HG03354 (cell line): Measurements from ENCODE around the gene CIAPIN1.
"Not testable (repeated sequence)": the region's sequence is repeated elsewhere in the genome, so short reads cannot be mapped to it uniquely, and the experiment has no call there.

Experiments used
- ATAC-seq: cut with Tn5 transposase; IDR thresholded peaks from one replicate; pipeline ENCODE4 v1.9.1; 2021; ENCODE audit warnings: mild to moderate bottlenecking; ENCODE audit not compliant: unreplicated experiment, poor library complexity, severe bottlenecking

The CIAPIN1 gene

DNA sequence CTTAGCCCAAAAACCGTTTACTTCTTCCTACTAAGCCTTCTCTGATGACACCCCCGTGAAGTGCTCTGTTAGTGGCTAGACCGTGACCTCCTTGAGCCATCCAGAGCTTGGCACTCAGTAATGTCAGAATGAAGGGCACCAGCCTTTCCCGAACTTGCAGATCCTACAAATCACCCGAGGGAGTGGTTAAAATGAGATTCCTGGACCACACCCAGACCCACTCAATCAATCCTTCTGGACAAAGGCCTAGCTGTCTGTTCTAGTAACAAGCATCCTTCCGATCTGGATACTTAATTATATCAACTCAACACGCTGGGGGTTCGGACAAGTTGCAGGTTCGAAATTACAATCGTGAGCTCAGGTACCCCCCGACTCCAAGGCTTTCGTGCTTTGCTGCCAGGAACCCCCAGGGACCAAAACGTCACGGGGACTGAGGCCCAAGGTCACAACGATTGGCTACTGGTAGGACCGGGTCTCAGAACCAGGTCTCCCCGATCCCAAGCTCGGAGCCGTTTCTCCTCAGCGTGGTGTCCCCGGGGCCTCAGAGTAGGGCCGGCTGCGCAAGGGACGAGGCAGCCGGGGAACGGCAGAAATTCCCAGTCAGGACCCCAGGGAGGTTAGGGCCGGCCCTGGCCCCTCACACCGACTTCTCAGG, 527 bp downstream of the CIAPIN1 start:
- ATAC-seq: peak; percentile 49

DNA sequence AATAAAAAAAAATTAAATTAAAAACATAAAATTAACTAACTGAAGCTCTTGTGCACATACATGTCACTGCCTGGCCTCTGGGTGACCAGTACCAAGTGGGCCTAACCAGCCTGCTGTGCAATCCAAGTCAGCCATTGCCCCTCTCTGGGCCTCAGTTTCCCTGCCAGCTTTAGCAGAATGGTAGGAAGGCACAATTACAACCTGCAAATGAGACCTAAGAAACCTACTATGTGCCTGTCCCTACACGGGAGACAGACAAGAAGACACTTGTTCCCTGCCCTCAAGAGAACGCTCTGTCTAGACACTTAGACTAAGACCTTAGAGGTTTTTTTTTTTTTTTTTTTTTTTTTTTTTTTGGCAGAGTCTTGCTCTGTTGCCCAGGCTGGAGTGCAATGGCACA, 1.7 kb downstream of the CIAPIN1 start:
- no peak for ATAC-seq

DNA sequence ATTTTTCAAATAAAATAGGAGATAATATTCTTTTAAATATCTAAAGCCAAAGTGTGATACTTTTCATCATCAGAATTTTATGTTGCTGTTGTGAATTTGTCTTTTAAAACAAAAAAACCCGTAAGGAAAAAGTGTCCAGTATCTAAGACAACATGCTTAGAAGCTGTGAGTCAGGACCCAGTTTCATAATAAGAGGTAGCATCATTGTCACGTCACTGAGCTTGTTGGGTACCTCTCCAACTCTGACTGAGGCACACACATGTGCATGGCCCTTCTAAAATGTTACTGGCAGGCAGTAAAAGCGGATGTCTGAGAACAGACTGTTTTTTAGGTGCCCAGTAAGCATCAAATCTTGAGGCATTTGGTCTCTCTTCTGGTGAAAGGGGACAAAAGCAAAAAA, 2.5 kb downstream of the CIAPIN1 start:
- ATAC-seq: no peak

DNA sequence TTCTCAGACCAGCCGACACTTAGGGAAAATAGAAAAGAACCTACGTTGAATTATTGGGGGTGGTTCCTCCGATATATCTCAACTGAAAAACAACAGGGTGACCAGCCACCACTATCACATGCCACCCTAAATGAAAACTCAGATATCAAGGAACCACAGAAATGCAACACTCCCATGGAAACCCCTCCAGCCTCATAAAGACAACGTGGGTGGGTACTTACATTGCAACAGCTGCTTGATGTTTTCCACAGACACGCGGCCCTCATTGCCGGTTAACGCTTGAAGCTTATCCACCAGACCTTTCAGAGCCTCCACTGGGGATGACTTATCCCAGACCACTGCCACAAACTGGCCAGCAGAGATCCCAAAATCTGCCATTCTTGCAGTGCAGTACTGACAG, 6.6 kb downstream of the CIAPIN1 start:
- ATAC-seq: not testable (repeated sequence)

DNA sequence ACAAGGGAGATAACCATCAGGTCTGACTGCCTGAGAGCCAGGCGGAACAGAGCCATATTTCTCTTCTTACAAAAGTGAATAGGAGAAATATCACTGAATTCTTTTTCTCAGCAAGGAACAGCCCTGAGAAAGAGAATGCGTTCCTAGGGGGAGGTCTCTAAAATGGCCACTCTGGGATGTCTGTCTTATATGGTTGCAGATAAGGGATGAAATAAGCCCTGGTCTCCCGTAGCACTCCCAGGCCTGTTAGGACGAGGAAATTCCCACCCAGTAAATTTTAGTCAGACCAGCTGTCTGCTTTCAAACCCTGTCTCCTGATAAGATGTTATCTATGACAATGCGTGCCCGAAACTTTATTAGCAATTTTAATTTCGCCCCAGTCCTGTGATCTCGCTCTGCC, 7.2 kb downstream of the CIAPIN1 start:
- not testable (repeated sequence) for ATAC-seq

DNA sequence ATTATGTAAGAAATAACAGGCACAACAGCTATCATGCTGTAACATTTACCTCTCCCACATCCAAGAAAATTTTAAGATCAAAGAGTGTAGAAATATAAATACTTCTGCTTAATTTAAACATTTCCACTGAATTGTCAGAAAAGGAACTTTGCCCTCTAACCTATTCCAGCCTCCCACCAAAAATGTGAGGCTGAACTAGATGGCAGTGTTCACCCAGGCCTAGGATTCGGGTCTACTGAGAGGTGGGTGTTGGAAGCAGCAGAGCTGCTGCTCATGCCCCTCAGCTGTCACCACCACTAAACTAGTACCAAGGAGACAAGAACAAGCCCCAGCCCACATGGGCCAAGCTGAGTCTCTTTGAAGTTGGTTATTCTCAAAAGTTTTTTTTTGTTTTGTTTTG, 11.3 kb downstream of the CIAPIN1 start:
- no peak for ATAC-seq

DNA sequence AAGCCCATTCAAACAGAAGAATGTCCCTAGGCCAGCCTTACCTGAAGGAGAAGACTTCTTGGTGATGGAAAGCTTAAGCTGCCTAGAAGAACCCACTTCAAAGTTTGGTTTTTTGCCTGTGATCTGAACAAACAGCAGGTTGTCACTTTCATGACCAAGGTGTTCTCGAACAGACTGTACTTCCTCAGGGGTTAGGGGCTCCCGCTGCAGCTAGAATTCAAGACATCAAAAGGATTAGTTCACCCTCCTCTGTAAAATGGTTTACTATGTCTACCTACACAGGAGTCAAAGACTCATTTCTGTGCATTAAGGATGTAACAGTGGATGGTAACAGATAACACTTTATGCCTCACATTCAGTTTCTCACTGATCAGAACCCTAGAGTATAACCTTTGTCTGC, 13.2 kb downstream of the CIAPIN1 start:
- no peak for ATAC-seq

DNA sequence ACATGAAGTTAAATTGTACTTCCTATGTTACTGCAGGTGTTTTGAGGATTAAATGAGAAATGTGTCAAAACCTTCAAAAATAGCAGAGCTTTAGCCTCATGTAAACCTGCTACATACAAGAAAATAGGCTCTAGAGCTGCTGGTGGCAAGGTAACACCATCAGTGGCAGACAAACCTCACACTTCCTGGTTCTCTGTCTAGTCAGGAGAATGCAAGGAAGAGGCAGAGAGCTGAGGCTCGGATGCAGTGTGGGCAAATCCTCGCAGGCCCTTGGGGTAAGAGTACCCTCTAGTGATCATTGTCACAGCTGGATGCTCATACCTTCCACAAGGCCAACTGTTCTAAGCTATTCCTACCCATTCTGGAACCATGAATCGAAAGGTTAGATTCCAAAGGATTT, 14.2 kb downstream of the CIAPIN1 start:
- ATAC-seq: no peak

DNA sequence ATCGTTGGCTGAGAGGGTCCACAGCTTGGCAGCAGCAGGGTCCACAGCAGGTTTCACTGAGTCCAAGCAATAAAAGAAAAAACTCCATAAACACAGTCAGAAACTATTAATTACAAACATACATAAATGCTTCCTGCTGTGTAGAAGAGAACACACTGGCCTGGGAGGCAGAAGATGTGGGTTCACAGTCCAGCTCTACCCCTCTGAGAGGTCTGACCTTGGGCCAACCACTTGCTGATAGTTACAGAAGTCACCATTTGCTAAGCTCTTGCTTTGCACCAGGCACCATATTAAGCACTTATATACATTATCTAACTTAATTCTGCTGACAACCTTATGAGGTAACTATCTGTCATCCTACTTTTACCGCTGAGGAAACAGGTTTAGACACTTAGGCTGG, 14.7 kb downstream of the CIAPIN1 start:
- ATAC-seq: no peak

DNA sequence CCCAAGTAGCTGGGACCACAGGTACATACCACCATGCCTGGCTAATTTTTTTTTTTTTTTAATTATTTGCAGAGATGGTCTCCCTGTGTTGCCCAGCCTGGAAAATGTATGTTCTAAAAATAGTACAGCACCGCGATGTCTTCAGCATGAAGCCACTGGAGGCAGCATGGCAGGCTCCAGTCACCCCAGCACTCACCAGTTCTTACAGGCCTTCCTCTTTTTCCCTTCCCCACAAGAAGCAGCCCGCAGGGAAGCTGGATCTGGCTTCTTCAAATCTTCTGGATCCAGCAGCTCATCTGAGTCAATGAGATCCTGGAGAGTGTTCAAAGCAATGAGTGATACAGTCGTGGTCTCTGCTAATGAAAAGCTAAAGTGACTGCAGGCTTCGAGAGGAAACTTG, 16.2 kb downstream of the CIAPIN1 start:
- no peak for ATAC-seq

DNA sequence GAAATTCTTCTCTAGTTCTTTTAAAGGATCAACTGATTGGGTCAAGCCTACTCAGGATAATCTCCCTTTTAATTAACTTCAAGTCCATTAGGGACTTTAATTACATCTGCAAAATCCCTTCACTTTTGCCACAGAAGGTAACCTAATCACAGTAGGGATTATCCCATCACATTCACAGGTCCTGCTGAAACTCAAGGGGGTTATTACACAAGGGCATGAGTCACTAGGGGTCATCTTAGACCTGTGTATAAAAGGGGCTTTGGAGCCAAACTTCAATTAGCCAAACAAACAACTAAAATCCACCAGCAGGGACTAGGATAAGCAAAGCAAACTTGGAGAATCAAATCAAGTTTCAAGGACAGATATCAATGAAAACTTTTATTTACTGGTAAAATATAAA, 19.4 kb downstream of the CIAPIN1 start:
- no peak for ATAC-seq

DNA sequence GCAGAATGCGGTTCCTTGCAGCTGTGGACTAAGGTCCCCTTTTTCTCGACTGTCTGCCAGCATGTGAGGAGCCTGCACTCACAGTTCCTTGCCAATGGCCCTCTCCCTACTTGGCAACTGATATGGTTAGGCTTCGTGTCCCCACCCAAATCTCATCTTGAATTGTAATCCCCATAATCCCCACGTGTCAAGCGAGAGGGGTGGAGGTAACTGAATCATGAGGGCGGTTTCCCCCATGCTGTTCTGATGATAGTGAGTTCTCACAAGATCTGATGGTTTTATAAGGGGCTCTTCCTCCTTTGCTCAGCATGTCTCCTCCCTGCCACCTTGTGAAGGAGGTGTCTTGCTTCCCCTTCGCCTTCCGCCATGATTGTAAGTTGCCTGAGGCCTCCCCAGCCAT, 19.9 kb downstream of the CIAPIN1 start:
- ATAC-seq: no peak

DNA sequence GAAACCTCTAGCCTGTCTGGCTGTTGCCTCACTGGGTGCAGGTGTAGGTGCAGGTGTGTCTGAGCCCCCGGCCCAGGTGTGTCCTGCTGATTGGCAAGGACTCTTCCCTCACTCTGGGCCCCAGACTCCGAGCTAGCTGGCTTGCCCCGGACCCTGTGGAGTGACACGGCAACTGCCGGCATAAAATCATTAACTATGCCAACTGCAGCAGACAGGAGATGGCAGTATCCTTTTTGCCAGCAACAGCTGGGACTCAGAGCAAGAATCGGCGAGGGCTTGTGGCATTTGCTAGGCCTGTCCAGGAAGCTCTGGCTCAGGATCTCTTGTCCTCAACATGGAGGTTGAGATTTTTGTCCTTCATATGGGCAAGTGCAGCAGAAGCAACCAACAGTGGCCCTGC, 20.8 kb downstream of the CIAPIN1 start:
- ATAC-seq: no peak

DNA sequence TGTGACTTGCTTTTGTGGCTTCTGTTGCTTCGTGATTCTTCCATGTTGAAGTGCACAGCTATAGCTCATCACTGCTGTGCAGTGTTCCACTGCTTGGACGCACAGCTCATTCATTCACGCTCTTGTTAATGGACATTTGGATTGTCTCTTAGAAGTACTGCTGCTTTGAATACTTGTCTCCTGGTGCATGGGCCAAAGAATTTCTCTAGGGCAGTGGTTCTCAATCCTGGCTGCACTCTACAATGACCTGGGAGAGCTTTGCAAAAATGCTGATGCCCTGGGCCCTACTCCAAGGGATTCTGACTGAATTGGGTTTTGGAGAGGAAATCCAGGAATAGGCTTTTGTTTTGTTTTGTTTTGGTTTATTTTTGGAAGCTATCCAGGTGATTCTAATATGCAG, 22.6 kb downstream of the CIAPIN1 start:
- ATAC-seq: no peak

DNA sequence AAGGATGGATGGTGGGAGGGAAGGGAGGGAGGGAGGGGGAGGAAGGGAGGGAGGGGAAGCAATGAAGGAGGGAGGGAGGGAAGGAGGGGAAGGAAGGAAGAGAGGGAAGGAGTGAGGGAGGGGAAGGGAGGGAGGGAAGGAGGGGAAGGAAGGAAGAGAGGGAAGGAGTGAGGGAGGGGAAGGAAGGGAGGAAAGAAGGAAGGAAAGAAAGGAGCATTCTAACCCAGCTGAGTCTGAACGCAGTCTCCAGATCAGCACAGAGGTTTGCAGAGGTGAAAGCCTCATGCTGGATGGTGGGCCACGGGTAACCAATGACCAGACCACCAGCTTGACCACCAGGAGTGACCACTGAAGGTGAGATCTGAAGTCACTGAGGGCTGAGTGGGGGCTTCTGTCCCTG, 24.0 kb downstream of the CIAPIN1 start:
- no peak for ATAC-seq

DNA sequence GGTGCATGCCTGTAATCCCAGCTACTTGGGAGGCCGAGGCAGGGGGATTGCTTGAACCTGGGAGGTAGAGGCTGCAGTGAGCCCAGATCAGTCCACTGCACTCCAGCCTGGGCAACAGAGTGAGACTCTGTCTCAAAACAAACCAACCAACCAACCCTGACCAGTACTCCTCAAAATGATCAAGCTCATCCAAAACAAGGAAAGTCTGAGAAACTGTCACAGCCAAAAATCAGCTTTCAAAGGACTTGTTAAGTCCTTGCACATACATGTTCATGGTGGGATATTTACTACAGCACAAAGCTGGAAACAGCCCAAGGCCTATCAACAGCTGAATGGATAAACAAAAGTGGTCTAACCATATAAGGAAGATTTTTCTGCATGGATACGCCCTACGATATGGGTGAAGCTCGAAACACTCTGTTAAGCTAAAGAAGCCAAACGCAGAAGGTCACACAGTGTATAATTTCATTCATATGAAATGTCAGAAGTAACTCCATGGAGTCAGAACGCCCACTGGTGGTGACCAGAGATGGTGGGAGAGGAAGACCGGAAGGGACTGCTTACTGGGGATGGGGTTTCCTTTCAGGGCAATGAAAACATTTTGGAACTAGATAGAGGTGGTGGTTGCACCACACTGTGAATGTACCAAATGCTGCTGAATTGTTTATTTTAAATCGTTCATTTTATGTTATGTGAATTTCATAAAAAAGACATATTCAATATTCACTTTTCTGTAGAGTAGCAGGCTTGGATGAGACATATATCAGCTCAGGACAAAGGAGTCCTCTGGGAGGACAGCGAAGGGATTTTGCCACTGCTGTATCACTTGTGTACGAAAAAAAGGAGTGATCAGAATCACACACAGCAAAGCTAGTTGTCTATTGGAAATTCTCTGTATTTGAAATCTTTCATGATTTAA, 24.9 kb downstream of the CIAPIN1 start:
- ATAC-seq: no peak

DNA sequence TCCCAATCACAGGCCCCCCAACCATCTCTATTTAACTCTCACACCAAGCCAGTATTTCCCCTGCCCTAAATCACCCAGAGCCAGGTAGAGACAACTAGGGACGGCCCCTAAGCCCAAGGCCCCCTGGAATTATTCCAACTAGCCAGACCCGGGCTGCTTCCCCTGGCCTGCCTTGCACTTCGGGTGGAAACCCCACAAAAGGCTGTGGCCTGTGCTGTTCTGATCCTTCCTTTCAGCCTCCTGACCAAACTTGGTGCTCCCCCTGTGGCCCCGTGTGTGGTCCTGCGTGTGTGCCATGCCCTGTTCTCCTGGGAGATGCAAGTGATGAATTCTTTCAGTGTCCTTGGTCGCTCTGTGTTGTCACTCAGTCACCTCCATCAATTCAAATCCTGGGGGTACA, 27.7 kb downstream of the CIAPIN1 start:
- no peak for ATAC-seq

DNA sequence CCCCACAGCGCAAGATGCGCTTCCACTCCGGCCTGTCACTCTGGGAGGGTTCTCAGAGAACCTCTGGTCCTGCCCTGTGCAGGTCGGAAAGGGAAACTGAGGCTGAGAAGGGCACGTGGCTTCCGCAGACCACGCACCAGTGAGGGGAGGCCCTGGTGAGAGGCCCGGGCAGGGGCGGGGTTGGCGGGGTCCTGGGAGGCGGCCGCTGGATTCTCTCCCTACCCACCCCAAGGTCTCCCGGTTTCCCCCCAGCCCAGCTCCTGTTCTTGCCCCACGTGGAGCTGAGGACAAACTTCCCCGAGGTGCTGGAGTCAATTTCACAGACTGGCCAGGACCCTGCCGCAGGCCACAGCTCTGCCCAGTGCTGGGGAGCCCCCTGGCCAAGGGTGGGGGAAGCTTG, 31.1 kb downstream of the CIAPIN1 start:
- no peak for ATAC-seq

DNA sequence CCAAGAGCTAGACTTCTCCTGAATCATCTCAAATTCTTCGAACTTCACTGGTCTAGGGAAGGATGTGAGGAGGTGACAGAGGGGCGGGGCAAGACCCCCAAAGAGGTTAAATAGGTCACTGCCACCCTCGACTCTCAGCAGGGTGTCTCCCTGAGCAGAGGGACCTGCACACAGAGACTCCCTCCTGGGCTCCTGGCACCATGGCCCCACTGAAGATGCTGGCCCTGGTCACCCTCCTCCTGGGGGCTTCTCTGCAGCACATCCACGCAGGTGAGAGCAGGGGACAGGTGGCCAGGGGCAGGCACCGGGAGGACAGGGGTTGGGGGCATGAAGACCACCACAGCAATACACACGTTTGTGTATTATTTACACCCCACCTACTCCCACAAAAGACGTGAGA, 33.5 kb downstream of the CIAPIN1 start:
- ATAC-seq: peak; percentile 8

DNA sequence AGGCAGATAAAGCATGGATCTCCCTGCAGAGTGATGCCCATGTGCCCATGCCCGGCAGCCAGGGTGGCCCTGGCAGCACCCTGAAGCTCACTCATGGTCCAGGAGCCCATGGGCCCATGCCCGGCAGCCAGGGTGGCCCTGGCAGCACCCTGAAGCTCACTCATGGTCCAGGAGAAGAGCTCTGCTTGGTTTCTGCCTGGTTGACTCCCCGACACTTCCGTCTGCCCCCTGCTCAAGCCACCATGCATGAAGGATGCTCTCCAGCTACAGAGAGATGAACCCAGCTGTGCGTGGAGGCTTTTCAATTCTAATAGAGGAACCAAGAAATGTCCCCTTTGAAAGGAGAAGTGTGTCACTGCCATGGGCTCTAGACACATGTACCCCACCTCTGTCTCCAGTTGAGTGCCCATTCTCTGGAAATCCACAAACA, 33.9 kb downstream of the CIAPIN1 start:
- ATAC-seq: peak; percentile 86

DNA sequence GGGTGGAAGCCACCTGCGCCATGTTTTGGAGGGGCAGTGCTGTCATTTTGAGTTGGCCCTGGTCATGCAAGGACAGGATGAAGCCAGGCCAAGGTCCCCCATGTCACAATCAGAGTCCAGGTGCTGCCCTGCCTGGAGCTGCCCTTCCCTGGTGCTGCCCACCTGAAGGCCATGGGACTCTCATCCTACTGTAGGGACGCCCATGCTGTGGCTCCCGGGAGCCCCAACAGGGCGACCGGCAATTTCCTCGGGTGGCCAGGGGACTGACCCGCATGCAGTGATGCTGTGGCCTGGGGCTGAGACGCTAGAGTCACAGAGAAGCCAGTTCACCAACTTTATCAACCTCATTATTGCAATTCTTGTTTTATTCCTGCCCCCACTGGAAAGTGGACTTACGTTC, 34.6 kb downstream of the CIAPIN1 start:
- ATAC-seq: no peak
